Measurements from ENCODE around the gene PGAM5.
"Not testable (repeated sequence)": the region's sequence is repeated elsewhere in the genome, so short reads cannot be mapped to it uniquely, and the experiment has no call there.

Gene PGAM5

GRCh38 chr12:132689227-132689626 is 21.4 kb upstream of the PGAM5 start:
- no peak for DNase-seq

GRCh38 chr12:132690112-132690511 is 20.5 kb upstream of the PGAM5 start:
- DNase-seq: no peak

GRCh38 chr12:132692030-132692429 is 18.6 kb upstream of the PGAM5 start:
- not testable (repeated sequence) for DNase-seq

GRCh38 chr12:132694888-132695287 is 15.8 kb upstream of the PGAM5 start:
- DNase-seq: not testable (repeated sequence)

GRCh38 chr12:132695431-132695830 is 15.2 kb upstream of the PGAM5 start:
- no peak for DNase-seq

GRCh38 chr12:132698341-132698740 is 12.3 kb upstream of the PGAM5 start:
- DNase-seq: no peak

- no peak for DNase-seq
These were observed 10.3 kb upstream of the PGAM5 start for GRCh38 chr12:132700212-132700822.

GRCh38 chr12:132702640-132703039 is 8.0 kb upstream of the PGAM5 start:
- DNase-seq: no peak

- no peak for DNase-seq
These were observed 7.0 kb upstream of the PGAM5 start for GRCh38 chr12:132703641-132704040.

GRCh38 chr12:132707241-132707640 is 3.4 kb upstream of the PGAM5 start:
- no peak for DNase-seq

- DNase-seq: no peak
These were observed 2.5 kb upstream of the PGAM5 start for GRCh38 chr12:132708150-132708549.

GRCh38 chr12:132710043-132710404 is 618 bp upstream of the PGAM5 start:
- DNase-seq: peak; percentile 8

GRCh38 chr12:132711080-132711843 is 620 bp downstream of the PGAM5 start:
- peak; percentile 21 for DNase-seq

- no peak for DNase-seq
These were observed 2.5 kb downstream of the PGAM5 start for GRCh38 chr12:132713123-132713522.

GRCh38 chr12:132715874-132716273 is 5.2 kb downstream of the PGAM5 start:
- no peak for DNase-seq

- DNase-seq: no peak
These were observed 5.7 kb downstream of the PGAM5 start for GRCh38 chr12:132716356-132716755.

GRCh38 chr12:132717011-132717410 is 6.4 kb downstream of the PGAM5 start:
- DNase-seq: no peak

GRCh38 chr12:132717531-132718387 is 7.1 kb downstream of the PGAM5 start:
- DNase-seq: no peak

- DNase-seq: no peak
These were observed 8.0 kb downstream of the PGAM5 start for GRCh38 chr12:132718644-132719043.

GRCh38 chr12:132719141-132719953 is 8.7 kb downstream of the PGAM5 start:
- DNase-seq: no peak

GRCh38 chr12:132719954-132720324 is 9.3 kb downstream of the PGAM5 start:
- no peak for DNase-seq

- DNase-seq: no peak
These were observed 10.1 kb downstream of the PGAM5 start for GRCh38 chr12:132720606-132721345.

Data from T-helper 9 cell (primary cell).